Endothelial cell of umbilical vein (primary cell): ENCODE results near the gene DHX36. TPM values are rescaled to one million over a fixed set of nuclear protein-coding genes. Genes with fewer than 3 reads are reported as not detected.

Experiments
- BruUV-seq: library from RNA; stranded (reverse); fragments of 400-500 nt; replicated peaks from 2 replicates; lab custom pipeline; 2021; lab: Mats Ljungman, UMichigan
- CTCF ChIA-PET: fragments of 300-600, 350-600 bp; sonication (Branson Sonifier 250); formaldehyde crosslinking; loops from one replicate; lab custom pipeline; 2021; ENCODE audit warnings: antibody characterized with exemption, inconsistent platforms; lab: Charles Lee
- POLR2A ChIA-PET: fragments of 300-600, 350-600 bp; sonication (Branson Sonifier 250); formaldehyde crosslinking; loops from one replicate; lab custom pipeline; 2021; ENCODE audit warnings: antibody characterized with exemption, inconsistent platforms; lab: Charles Lee
- DNase-seq: peaks from one replicate; pipeline ENCODE4 v3.0.0-alpha.2; 2011; ENCODE audit warnings: low read depth, low spot score
- FAIRE-seq: peaks from 2 replicates; lab custom pipeline; 2011; peaks lifted over from hg19 to GRCh38; lab: Jason Lieb, UNC
- H2AFZ ChIP-seq: 2 replicates; pipeline ENCODE4 v1.6.0; 2012; ENCODE audit warnings: low read depth, low read length, control low read depth, inconsistent platforms
- H3K27ac ChIP-seq: 2 replicates; pipeline ENCODE4 v1.5.1; 2011; ENCODE audit warnings: low read depth, mild to moderate bottlenecking, control low read depth, low read length, moderate library complexity; ENCODE audit not compliant: insufficient read depth
- H3K27me3 ChIP-seq, 2 experiments: 2 replicates each; pipeline versions ENCODE4 v1.6.0 to v1.6.1; 2011; ENCODE audit warnings: low read length in 2 of 2, mixed read lengths in 1 of 2; ENCODE audit not compliant: control insufficient read depth in 2 of 2, insufficient read depth in 2 of 2
- H3K36me3 ChIP-seq, 2 experiments: 2 replicates in 1 of 2; 3 replicates in 1 of 2; pipeline ENCODE4 v1.5.1; 2011; ENCODE audit warnings: low read length in 2 of 2, mild to moderate bottlenecking in 1 of 2, moderate library complexity in 1 of 2; ENCODE audit not compliant: control insufficient read depth in 2 of 2, insufficient read depth in 2 of 2; ENCODE audit errors: extremely low read depth in 1 of 2
- H3K4me1 ChIP-seq: 3 replicates; pipeline ENCODE4 v1.5.1; 2011; ENCODE audit warnings: mild to moderate bottlenecking, low read length; ENCODE audit not compliant: control insufficient read depth, insufficient read depth; ENCODE audit errors: extremely low read depth
- H3K4me2 ChIP-seq: 2 replicates; pipeline ENCODE4 v1.6.1; 2011; ENCODE audit warnings: low read length, control low read depth, mixed read lengths; ENCODE audit not compliant: insufficient read depth
- H3K4me3 ChIP-seq, 3 experiments: fragments of 200-600 bp in 1 of 3; sonication (generic), shearing (Covaris generic) in 1 of 3; replicated peaks in 1 of 3; 2 replicates each; pipeline ENCODE4 v1.5.1; 2011 to 2016; ENCODE audit warnings: control low read depth in 3 of 3, low read length in 3 of 3, mild to moderate bottlenecking in 2 of 3, inconsistent platforms in 1 of 3, low read depth in 1 of 3, moderate library complexity in 1 of 3; ENCODE audit not compliant: insufficient read depth in 1 of 3
- H3K79me2 ChIP-seq: 2 replicates; pipeline ENCODE4 v1.6.0; 2012; ENCODE audit warnings: low read length, inconsistent platforms; ENCODE audit not compliant: control insufficient read depth, insufficient read depth
- H3K9ac ChIP-seq: replicated peaks from 2 replicates; pipeline ENCODE3; 2011; ENCODE audit warnings: low read length, control low read depth; ENCODE audit not compliant: insufficient read depth; ENCODE audit errors: extremely low read depth
- H3K9me1 ChIP-seq: replicated peaks from 3 replicates; pipeline ENCODE4 v1.6.0; 2011; ENCODE audit warnings: mild to moderate bottlenecking, low read length; ENCODE audit not compliant: control insufficient read depth, insufficient read depth; ENCODE audit errors: extremely low read depth
- H3K9me3 ChIP-seq: replicated peaks from 2 replicates; pipeline ENCODE4 v1.5.1; 2012; ENCODE audit warnings: low read length, inconsistent platforms; ENCODE audit not compliant: control insufficient read depth, insufficient read depth
- H4K20me1 ChIP-seq: replicated peaks from 2 replicates; pipeline ENCODE3; 2011; ENCODE audit warnings: mild to moderate bottlenecking, low read length; ENCODE audit not compliant: control insufficient read depth, insufficient read depth; ENCODE audit errors: extremely low read depth
- CTCF ChIP-seq, 2 donors: IDR thresholded peaks; 1 replicate in 1 of 2; 2 replicates in 1 of 2; pipeline ENCODE4 v1.5.1; 2011; ENCODE audit warnings: low read length in 2 of 2, mild to moderate bottlenecking in 2 of 2, moderate library complexity in 2 of 2, control low read depth in 1 of 2, inconsistent platforms in 1 of 2, low read depth in 1 of 2; ENCODE audit not compliant: insufficient read depth in 1 of 2; ENCODE audit errors: extremely low read depth in 1 of 2
- EZH2 ChIP-seq: IDR thresholded peaks from 2 replicates; pipeline ENCODE4 v1.6.1; 2012; ENCODE audit warnings: borderline replicate concordance, low read depth, mild to moderate bottlenecking, moderate library complexity, low read length, inconsistent platforms; ENCODE audit not compliant: severe bottlenecking
- FOS ChIP-seq: IDR thresholded peaks from 2 replicates; pipeline ENCODE4 v1.6.1; 2011; ENCODE audit warnings: mild to moderate bottlenecking, low read length, moderate library complexity, borderline replicate concordance; ENCODE audit not compliant: insufficient read depth
- GATA2 ChIP-seq: IDR thresholded peaks from 2 replicates; pipeline ENCODE4 v1.7.0; 2011; ENCODE audit warnings: low read depth, mild to moderate bottlenecking, moderate library complexity, mixed read lengths, low read length; ENCODE audit not compliant: insufficient read length, insufficient read depth
- JUN ChIP-seq: IDR thresholded peaks from 2 replicates; pipeline ENCODE4 v1.6.1; 2011; ENCODE audit warnings: borderline replicate concordance, low read depth; ENCODE audit not compliant: insufficient read length, insufficient read depth
- MAX ChIP-seq: IDR thresholded peaks from 2 replicates; pipeline ENCODE4 v1.6.1; 2011; ENCODE audit not compliant: insufficient read depth, insufficient read length
- MYC ChIP-seq: IDR thresholded peaks from one replicate; pipeline ENCODE4 v1.6.1; 2011; ENCODE audit warnings: mild to moderate bottlenecking, low read depth, low read length
- POLR2A ChIP-seq: IDR thresholded peaks from 2 replicates; pipeline ENCODE4 v1.6.1; 2012; ENCODE audit warnings: low read depth, mild to moderate bottlenecking, control low read depth, low read length
- POLR2AphosphoS5 ChIP-seq: IDR thresholded peaks from 2 replicates; pipeline ENCODE4 v1.6.1; 2012; ENCODE audit warnings: low read depth, mild to moderate bottlenecking, control low read depth, low read length, moderate library complexity; ENCODE audit not compliant: insufficient read depth
- dilution Hi-C: fragments of 300-500 bp; cut with MboI; formaldehyde crosslinking; loops from one replicate; pipeline ENCODE4 v1.15.0; 2019; ENCODE audit warnings: low sequenced_read_pairs; ENCODE audit not compliant: extremely low pct_ligation_motif_present
- intact Hi-C: fragments of 100-400 bp; cut with micrococcal nuclease; formaldehyde crosslinking; loops from one replicate; pipeline ENCODE4 v1.10.0; 2022
- polyA plus RNA-seq, 4 experiments: library from polyadenylated mRNA; depleted of rRNA in 3 of 4; stranded (reverse) in 3 of 4; unstranded in 1 of 4; fragments of >200 nt; gene quantifications; 2 replicates each; pipeline versions ENCODE4 v1.2.1 to v1.2.3, GENCODE V29; 2011 to 2012; ENCODE audit warnings: missing spikeins in 1 of 4
- total RNA-seq: library from RNA; stranded (reverse); gene quantifications from 2 replicates; pipeline ENCODE4 v1.2.3, GENCODE V29; 2021

The DHX36 gene
- total and polyA plus RNA-seq, 2 donors (not counting 3 experiments of a cell fraction or from before 2014, with no cell fraction given), result 19.6 to 52.7 TPM

DNA sequence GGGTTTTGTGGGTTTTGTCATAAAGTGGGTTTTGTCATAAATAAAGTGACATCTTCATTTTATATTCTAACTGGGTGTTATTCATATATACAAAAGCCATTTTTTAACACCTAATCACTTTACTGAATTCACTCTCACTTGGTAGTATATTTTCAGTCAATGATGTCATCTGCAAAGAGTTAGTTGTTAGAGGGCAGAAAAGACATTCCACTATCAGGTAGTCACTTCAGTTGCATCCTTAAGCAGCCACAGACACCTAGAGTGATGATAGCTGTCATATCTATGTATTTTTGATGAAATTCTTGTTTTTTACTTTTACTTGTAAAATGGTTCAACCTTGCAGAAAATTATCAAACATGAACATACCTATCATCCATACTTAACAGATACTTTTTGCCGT lies 89.0 kb downstream of the DHX36 start:
- BruUV-seq, result no TSS peak
- POLR2A ChIA-PET, result no interaction called here
- Histone ChIP-seq H3K4me1 (peaks cover 6% of the 10 kb centered on the region), H3K9me3 (no peaks in the 10 kb centered on the region), H3K36me3 (no peaks in the 10 kb centered on the region), H3K4me2 (no peak overlapping the region), H2AFZ (no peak overlapping the region), H3K9ac (no peak overlapping the region), H3K4me3 (no peak overlapping the region), H4K20me1 (no peaks in the 10 kb centered on the region), H3K9me1 (no peaks in the 10 kb centered on the region), H3K79me2 (no peaks in the 10 kb centered on the region), H3K27ac (no peak overlapping the region), H3K27me3 (no peaks in the 10 kb centered on the region)
- FAIRE-seq (no peak), DNase-seq (no peak)
- intact Hi-C loops, result no loop called here
- CTCF ChIA-PET, result interaction anchor here (1.2 to 1.8 kb wide), 2 partner anchors 10 to 17 kb away, joined by 3 to 6 read pairs; no protein-coding TSS in a partner anchor
- dilution Hi-C loops, result no loop called here
- TF ChIP-seq JUN (no peak), FOS (no peak), MYC (no peak), POLR2A (no peak), EZH2 (no peak), GATA2 (no peak), MAX (no peak), CTCF (IDR thresholded peaks at IDR 0.05; ENCODE audit: extremely low read depth in 1 of 2, insufficient read depth in 1 of 2, low read depth in 1 of 2, low read length in 2 of 2) (no peak), POLR2AphosphoS5 (no peak)
